ENCODE results near the gene SCGB1D4.
"Not testable (repeated sequence)": the region's sequence is repeated elsewhere in the genome, so short reads cannot be mapped to it uniquely, and the experiment has no call there.

SCGB1D4 gene

DNA sequence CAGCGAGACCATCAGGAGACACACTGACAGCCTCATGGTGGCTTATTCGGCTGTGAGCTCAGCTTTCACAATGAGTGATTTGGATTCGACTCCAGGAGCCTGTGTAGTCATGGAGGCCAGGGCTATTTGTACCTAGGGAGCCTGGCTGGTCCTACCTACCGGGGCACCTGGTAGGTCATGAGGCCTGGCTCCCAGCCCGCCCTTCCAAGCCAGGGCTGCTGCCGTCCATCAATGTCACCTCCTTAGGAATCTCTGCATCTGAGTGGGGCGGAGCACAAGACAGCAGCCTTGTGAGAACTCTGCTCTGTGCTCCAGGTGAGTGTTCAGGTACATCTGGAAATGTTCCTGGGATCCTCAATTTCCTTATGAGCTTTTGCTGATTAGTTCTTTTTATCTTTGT lies at the start of gene SCGB1D4:
TSS of gene SCGB1D4 (minus strand) at position 101 of the 400 bp plus-strand sequence. CDS start at position 36, 65 bp downstream.
- Histone ChIP-seq H3K27ac (ENCODE audit: low read depth, low read length) (no peak within 1 kb of the TSS), H3K9ac (ENCODE audit: low read depth in 1 of 2, low read length in 2 of 2) (no peak within 1 kb of the TSS), H3K27me3 (ENCODE audit: control insufficient read depth in 1 of 2, insufficient read depth in 2 of 2, low read length in 2 of 2) (peaks cover 0 to 18% of the 10 kb centered on the region in 2 donors), H3K4me3 (ENCODE audit: low read depth in 1 of 2, low read length in 2 of 2) (no peak within 1 kb of the TSS), H3K36me3 (ENCODE audit: control insufficient read depth in 1 of 2, insufficient read depth in 2 of 2, low read length in 2 of 2) (no peaks in the 10 kb centered on the region), H3K9me3 (ENCODE audit: control insufficient read depth in 1 of 2, low read length in 2 of 2) (no peaks in the 10 kb centered on the region), H3K4me1 (ENCODE audit: control insufficient read depth in 1 of 2, insufficient read depth in 2 of 2, low read length in 2 of 2) (no peaks in the 10 kb centered on the region)

- H3K4me3 ChIP-seq (ENCODE audit: low read depth in 1 of 2, low read length in 2 of 2), result peak overlapping the region in 1 of 2 donors; percentile 16
- no peaks in the 10 kb centered on the region for H3K9me3 ChIP-seq (ENCODE audit: control insufficient read depth in 1 of 2, low read length in 2 of 2)
- H3K27me3 ChIP-seq (ENCODE audit: control insufficient read depth in 1 of 2, insufficient read depth in 2 of 2, low read length in 2 of 2), result no peaks in the 10 kb centered on the region
- H3K9ac ChIP-seq (ENCODE audit: low read depth in 1 of 2, low read length in 2 of 2), result no peak overlapping the region
- peaks cover 6 to 10% of the 10 kb centered on the region in 2 donors for H3K4me1 ChIP-seq (ENCODE audit: control insufficient read depth in 1 of 2, insufficient read depth in 2 of 2, low read length in 2 of 2)
- H3K36me3 ChIP-seq (ENCODE audit: control insufficient read depth in 1 of 2, insufficient read depth in 2 of 2, low read length in 2 of 2), result no peaks in the 10 kb centered on the region
- no peak overlapping the region for H3K27ac ChIP-seq (ENCODE audit: low read depth, low read length)
Observed at GRCh38 chr11:62345861-62346260, 47.0 kb upstream of the SCGB1D4 start.

GRCh38 chr11:62344210-62344609 lies 45.3 kb upstream of the SCGB1D4 start:
- Histone ChIP-seq H3K4me1 (ENCODE audit: control insufficient read depth in 1 of 2, insufficient read depth in 2 of 2, low read length in 2 of 2) (peaks cover 6 to 17% of the 10 kb centered on the region in 2 donors), H3K9me3 (ENCODE audit: control insufficient read depth in 1 of 2, low read length in 2 of 2) (no peaks in the 10 kb centered on the region), H3K9ac (ENCODE audit: low read depth in 1 of 2, low read length in 2 of 2) (no peak overlapping the region), H3K27me3 (ENCODE audit: control insufficient read depth in 1 of 2, insufficient read depth in 2 of 2, low read length in 2 of 2) (no peaks in the 10 kb centered on the region), H3K4me3 (ENCODE audit: low read depth in 1 of 2, low read length in 2 of 2) (no peak overlapping the region), H3K27ac (ENCODE audit: low read depth, low read length) (no peak overlapping the region), H3K36me3 (ENCODE audit: control insufficient read depth in 1 of 2, insufficient read depth in 2 of 2, low read length in 2 of 2) (no peaks in the 10 kb centered on the region)

DNA sequence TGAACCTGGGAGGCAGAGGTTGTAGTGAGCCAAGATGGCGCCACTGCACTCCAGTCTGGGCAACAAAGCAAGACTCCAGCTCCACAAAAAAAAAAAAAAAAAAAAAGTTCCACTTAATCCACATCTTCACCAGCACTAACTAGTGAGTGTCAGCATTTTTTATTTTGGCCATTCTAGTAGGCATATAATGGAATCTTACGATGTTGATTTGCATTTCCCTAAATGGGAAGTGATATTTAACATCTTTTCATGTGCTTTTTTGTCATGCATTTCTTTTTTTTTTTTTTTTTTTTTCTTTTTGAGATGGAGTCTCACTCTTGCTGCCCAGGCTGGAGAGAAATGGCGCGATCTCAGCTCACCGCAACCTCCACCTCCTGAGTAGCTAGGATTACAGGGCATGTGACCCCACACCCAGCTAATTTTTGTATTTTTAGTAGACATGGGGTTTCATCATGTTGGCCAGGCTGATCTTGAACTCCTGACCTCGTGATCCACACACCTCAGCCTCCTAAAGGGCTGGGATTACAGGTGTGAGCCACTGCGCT lies 44.8 kb upstream of the SCGB1D4 start:
- H3K27me3 ChIP-seq (ENCODE audit: control insufficient read depth in 1 of 2, insufficient read depth in 2 of 2, low read length in 2 of 2); H3K27ac ChIP-seq (ENCODE audit: low read depth, low read length); H3K4me3 ChIP-seq (ENCODE audit: low read depth in 1 of 2, low read length in 2 of 2); H3K36me3 ChIP-seq (ENCODE audit: control insufficient read depth in 1 of 2, insufficient read depth in 2 of 2, low read length in 2 of 2); H3K9ac ChIP-seq (ENCODE audit: low read depth in 1 of 2, low read length in 2 of 2); H3K9me3 ChIP-seq (ENCODE audit: control insufficient read depth in 1 of 2, low read length in 2 of 2): not testable (repeated sequence)
- H3K4me1 ChIP-seq (ENCODE audit: control insufficient read depth in 1 of 2, insufficient read depth in 2 of 2, low read length in 2 of 2), result peaks cover 6 to 17% of the 10 kb centered on the region in 2 donors

GRCh38 chr11:62341588-62341987 lies 42.7 kb upstream of the SCGB1D4 start:
- Histone ChIP-seq H3K9me3 (ENCODE audit: control insufficient read depth in 1 of 2, low read length in 2 of 2) (no peaks in the 10 kb centered on the region), H3K27ac (ENCODE audit: low read depth, low read length) (no peak overlapping the region), H3K9ac (ENCODE audit: low read depth in 1 of 2, low read length in 2 of 2) (no peak overlapping the region), H3K27me3 (ENCODE audit: control insufficient read depth in 1 of 2, insufficient read depth in 2 of 2, low read length in 2 of 2) (no peaks in the 10 kb centered on the region), H3K4me3 (ENCODE audit: low read depth in 1 of 2, low read length in 2 of 2) (no peak overlapping the region), H3K36me3 (ENCODE audit: control insufficient read depth in 1 of 2, insufficient read depth in 2 of 2, low read length in 2 of 2) (no peaks in the 10 kb centered on the region), H3K4me1 (ENCODE audit: control insufficient read depth in 1 of 2, insufficient read depth in 2 of 2, low read length in 2 of 2) (peaks cover 17 to 19% of the 10 kb centered on the region in 2 donors)

- Histone ChIP-seq H3K4me3 (ENCODE audit: low read depth in 1 of 2, low read length in 2 of 2) (no peak overlapping the region), H3K27ac (ENCODE audit: low read depth, low read length) (no peak overlapping the region), H3K9ac (ENCODE audit: low read depth in 1 of 2, low read length in 2 of 2) (no peak overlapping the region)
Observed at GRCh38 chr11:62340269-62340901, 41.5 kb upstream of the SCGB1D4 start.

GRCh38 chr11:62338218-62338617 lies 39.3 kb upstream of the SCGB1D4 start:
- peak overlapping the region; percentile 77 to 85 for H3K4me3 ChIP-seq (ENCODE audit: low read depth in 1 of 2, low read length in 2 of 2)
- H3K36me3 ChIP-seq (ENCODE audit: control insufficient read depth in 1 of 2, insufficient read depth in 2 of 2, low read length in 2 of 2), result no peaks in the 10 kb centered on the region
- H3K27ac ChIP-seq (ENCODE audit: low read depth, low read length), result no peak overlapping the region
- H3K27me3 ChIP-seq (ENCODE audit: control insufficient read depth in 1 of 2, insufficient read depth in 2 of 2, low read length in 2 of 2), result peaks cover 4% of the 10 kb centered on the region in 2 donors
- H3K9ac ChIP-seq (ENCODE audit: low read depth in 1 of 2, low read length in 2 of 2), result peak overlapping the region in 1 of 2 donors; percentile 77
- H3K9me3 ChIP-seq (ENCODE audit: control insufficient read depth in 1 of 2, low read length in 2 of 2), result no peaks in the 10 kb centered on the region
- H3K4me1 ChIP-seq (ENCODE audit: control insufficient read depth in 1 of 2, insufficient read depth in 2 of 2, low read length in 2 of 2), result peaks cover 7 to 13% of the 10 kb centered on the region in 2 donors

More at GRCh38 chr11:62340269-62340901, 41.5 kb upstream of the SCGB1D4 start:
- Histone ChIP-seq H3K27me3 (ENCODE audit: control insufficient read depth in 1 of 2, insufficient read depth in 2 of 2, low read length in 2 of 2) (peaks cover 0 to 1% of the 10 kb centered on the region in 2 donors), H3K4me1 (ENCODE audit: control insufficient read depth in 1 of 2, insufficient read depth in 2 of 2, low read length in 2 of 2) (peaks cover 7 to 13% of the 10 kb centered on the region in 2 donors), H3K9me3 (ENCODE audit: control insufficient read depth in 1 of 2, low read length in 2 of 2) (no peaks in the 10 kb centered on the region), H3K36me3 (ENCODE audit: control insufficient read depth in 1 of 2, insufficient read depth in 2 of 2, low read length in 2 of 2) (no peaks in the 10 kb centered on the region)

GRCh38 chr11:62337303-62338181 lies 38.7 kb upstream of the SCGB1D4 start, which contains the start of gene ASRGL1:
Gene ASRGL1 (plus strand): TSS chr11:62337448. CDS start chr11:62337978, 530 bp downstream.
- peak within 1 kb of the TSS; percentile 77 to 85 for H3K4me3 ChIP-seq (ENCODE audit: low read depth in 1 of 2, low read length in 2 of 2)
- H3K4me1 ChIP-seq (ENCODE audit: control insufficient read depth in 1 of 2, insufficient read depth in 2 of 2, low read length in 2 of 2), result peaks cover 7 to 13% of the 10 kb centered on the region in 2 donors
- peaks cover 4% of the 10 kb centered on the region in 2 donors for H3K27me3 ChIP-seq (ENCODE audit: control insufficient read depth in 1 of 2, insufficient read depth in 2 of 2, low read length in 2 of 2)
- H3K36me3 ChIP-seq (ENCODE audit: control insufficient read depth in 1 of 2, insufficient read depth in 2 of 2, low read length in 2 of 2), result no peaks in the 10 kb centered on the region
- no peaks in the 10 kb centered on the region for H3K9me3 ChIP-seq (ENCODE audit: control insufficient read depth in 1 of 2, low read length in 2 of 2)
- H3K27ac ChIP-seq (ENCODE audit: low read depth, low read length), result no peak within 1 kb of the TSS
- H3K9ac ChIP-seq (ENCODE audit: low read depth in 1 of 2, low read length in 2 of 2), result peak within 1 kb of the TSS; percentile 50 to 77

DNA sequence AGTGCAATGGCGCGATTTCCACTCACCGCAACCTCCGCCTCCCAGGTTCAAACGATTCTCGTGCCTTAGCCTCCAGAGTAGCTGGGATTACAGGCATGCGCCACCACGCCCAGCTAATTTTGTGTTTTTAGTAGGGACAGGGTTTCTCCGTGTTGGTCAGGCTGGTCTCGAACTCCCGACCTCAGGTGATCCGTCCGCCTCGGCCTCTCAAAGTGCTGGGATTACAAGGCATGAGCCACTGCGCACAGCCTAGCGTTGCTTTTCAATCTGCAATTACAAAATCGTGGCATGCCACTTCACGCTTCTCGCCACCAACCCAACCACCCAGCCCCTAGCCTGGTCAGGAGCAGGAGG lies 38.1 kb upstream of the SCGB1D4 start:
- H3K36me3 ChIP-seq (ENCODE audit: control insufficient read depth in 1 of 2, insufficient read depth in 2 of 2, low read length in 2 of 2); H3K27ac ChIP-seq (ENCODE audit: low read depth, low read length); H3K27me3 ChIP-seq (ENCODE audit: control insufficient read depth in 1 of 2, insufficient read depth in 2 of 2, low read length in 2 of 2); H3K9me3 ChIP-seq (ENCODE audit: control insufficient read depth in 1 of 2, low read length in 2 of 2): not testable (repeated sequence)
- Histone ChIP-seq H3K9ac (ENCODE audit: low read depth in 1 of 2, low read length in 2 of 2) (peak overlapping the region in 1 of 2 donors; percentile 25), H3K4me3 (ENCODE audit: low read depth in 1 of 2, low read length in 2 of 2) (peak overlapping the region; percentile 77 to 85), H3K4me1 (ENCODE audit: control insufficient read depth in 1 of 2, insufficient read depth in 2 of 2, low read length in 2 of 2) (peaks cover 7 to 13% of the 10 kb centered on the region in 2 donors)

- Histone ChIP-seq H3K4me3 (ENCODE audit: low read depth in 1 of 2, low read length in 2 of 2) (no peak overlapping the region), H3K9me3 (ENCODE audit: control insufficient read depth in 1 of 2, low read length in 2 of 2) (no peaks in the 10 kb centered on the region), H3K27me3 (ENCODE audit: control insufficient read depth in 1 of 2, insufficient read depth in 2 of 2, low read length in 2 of 2) (peaks cover 4% of the 10 kb centered on the region in 2 donors)
Observed at GRCh38 chr11:62333768-62334167, 34.9 kb upstream of the SCGB1D4 start.

More at GRCh38 chr11:62333768-62334167, 34.9 kb upstream of the SCGB1D4 start:
- H3K9ac ChIP-seq (ENCODE audit: low read depth in 1 of 2, low read length in 2 of 2), result no peak overlapping the region
- H3K4me1 ChIP-seq (ENCODE audit: control insufficient read depth in 1 of 2, insufficient read depth in 2 of 2, low read length in 2 of 2), result peaks cover 0 to 13% of the 10 kb centered on the region in 2 donors
- H3K27ac ChIP-seq (ENCODE audit: low read depth, low read length), result no peak overlapping the region
- no peaks in the 10 kb centered on the region for H3K36me3 ChIP-seq (ENCODE audit: control insufficient read depth in 1 of 2, insufficient read depth in 2 of 2, low read length in 2 of 2)

All from duodenal mucosa (tissue), 2 donors.